Pulmonary artery endothelial cell (primary cell): ENCODE data around the gene UGGT2. TPM values are rescaled to one million over a fixed set of nuclear protein-coding genes. Genes with fewer than 3 reads are reported as not detected.
"Not testable (repeated sequence)": the region's sequence is repeated elsewhere in the genome, so short reads cannot be mapped to it uniquely, and the experiment has no call there.

Source experiments
- DNase-seq: peaks from one replicate; pipeline ENCODE4 v3.0.0-alpha.2; 2011; ENCODE audit warnings: low read depth, low spot score
- total RNA-seq: library from RNA; depleted of rRNA; stranded (reverse); fragments of >200 nt; gene quantifications from 2 replicates; pipeline ENCODE4 v1.2.3, GENCODE V29; 2014

Gene UGGT2
- total RNA-seq, 1 donor from 2014 or later = 45.2 TPM

GRCh38 chr13:96050955-96051354, 2.2 kb downstream of the UGGT2 start:
- DNase-seq = not testable (repeated sequence)

GRCh38 chr13:96046449-96047126, 6.6 kb downstream of the UGGT2 start:
- not testable (repeated sequence) for DNase-seq

DNA sequence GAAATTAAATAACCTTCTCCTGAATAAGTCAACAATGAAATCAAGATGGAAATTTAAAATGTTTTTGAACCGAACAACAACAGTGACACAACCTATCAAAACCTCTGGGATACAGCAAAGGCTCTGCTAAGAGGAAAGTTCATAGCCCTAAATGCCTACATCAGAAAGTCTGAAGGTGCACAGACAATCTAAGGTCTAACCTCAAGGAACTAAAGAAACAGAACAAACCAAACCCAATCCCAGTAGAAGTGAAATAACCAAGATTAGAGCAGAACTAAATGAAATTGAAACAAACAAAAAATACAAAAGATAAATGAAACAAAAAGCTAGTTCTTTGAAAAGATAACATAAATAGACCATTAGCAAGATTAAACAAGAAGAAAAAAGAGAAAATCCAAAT, 9.0 kb downstream of the UGGT2 start:
- no peak for DNase-seq

- DNase-seq = no peak
Measured at GRCh38 chr13:96041326-96042110, 11.7 kb downstream of the UGGT2 start.

DNA sequence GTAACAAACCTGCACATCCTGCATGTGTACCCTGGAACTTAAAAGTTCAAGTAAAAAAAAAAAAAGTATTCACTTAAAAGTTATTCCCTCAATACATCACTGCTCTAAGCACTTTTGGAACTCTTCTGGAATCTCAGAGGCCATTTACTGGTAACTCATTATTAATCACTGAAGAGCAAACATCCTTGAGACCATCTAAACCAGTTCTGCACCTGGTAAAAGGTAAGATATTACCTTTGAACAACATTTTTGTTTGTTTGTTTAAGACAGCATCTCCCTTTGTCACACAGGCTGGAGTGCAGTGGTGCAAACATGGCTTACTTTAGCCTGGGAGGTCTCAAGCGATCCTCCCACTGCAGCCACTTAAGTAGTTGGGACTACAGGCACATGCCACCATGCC, 16.7 kb downstream of the UGGT2 start:
- DNase-seq = no peak

GRCh38 chr13:96034662-96035061, 18.5 kb downstream of the UGGT2 start:
- no peak for DNase-seq

DNA sequence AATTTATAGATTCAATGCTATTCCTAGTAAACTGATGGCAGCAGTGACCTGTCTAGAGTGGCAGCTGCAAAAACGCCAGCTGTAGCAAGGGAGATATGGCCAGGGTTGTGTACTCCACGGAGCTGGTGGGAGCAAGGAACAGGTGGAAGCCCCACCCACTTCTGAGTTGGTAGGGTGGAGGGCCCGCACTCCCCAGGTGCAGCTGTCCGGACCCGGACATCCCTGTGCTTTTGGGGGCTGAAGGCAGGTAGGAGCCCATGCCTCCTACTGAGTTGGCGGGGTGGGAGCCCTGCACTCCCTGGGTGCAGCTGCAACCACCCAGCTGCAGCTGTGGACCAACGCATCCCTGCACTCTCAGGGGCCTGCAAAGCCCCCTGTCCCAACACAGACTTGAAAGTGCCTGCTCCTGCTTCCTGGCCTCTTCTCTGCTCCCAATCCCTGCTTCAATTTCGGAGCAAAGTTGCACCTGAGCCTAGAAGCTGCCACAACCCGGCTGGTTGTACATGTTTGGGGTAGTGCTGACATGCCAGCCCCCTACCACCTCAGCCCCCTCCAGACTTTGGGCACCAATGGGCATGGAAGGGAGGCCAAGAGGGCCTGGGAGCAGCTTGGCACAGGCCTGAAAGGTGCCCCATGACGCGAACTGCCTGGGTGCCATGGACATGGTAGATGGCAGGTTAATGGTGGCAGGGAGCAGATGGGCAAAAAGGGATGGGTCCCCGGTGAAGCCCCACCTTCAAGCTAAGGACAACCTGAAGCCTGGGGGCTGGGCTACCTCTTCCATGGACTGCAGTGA, 19.8 kb downstream of the UGGT2 start:
- DNase-seq = no peak

DNA sequence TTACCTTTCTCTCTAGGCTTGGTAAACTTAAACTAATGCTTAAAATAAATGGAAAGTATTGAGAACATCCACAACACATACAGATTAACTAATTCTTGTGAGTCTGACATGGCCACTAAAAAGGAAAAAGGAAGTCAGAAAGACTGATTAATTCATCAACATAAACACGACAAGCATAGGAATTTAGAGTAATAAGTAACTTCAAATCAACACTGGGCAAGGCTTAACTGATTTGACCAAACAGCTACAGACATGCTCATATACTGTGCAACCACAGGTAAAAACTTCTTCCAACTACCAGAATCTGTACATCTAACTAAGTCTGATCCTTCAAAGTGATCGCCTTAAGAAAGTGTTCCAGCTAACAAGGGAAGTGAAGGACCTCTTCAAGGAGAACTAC, 20.5 kb downstream of the UGGT2 start:
- no peak for DNase-seq

DNA sequence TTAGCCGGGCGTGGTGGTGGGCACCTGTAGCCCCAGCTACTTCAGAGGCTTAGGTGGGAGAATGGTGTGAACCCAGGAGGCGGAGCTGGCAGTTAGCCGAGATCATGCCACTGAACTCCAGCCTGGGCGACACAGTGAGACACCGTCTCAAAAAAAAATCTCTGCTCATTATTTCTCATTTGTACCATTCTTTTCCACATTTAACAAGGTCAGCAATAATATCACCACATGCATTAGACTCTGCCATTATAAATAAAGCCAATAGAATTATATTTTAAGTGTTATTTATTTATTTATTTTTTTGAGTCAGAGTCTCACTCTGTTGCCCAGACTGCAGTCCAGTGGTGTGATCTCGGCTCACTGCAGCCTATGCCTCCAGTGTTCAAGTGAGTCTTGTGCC, 24.2 kb downstream of the UGGT2 start:
- DNase-seq = no peak

GRCh38 chr13:96027496-96027895, 25.7 kb downstream of the UGGT2 start:
- DNase-seq = no peak

GRCh38 chr13:96025283-96025682, 27.9 kb downstream of the UGGT2 start:
- peak; percentile 48 for DNase-seq

GRCh38 chr13:96020931-96021330, 32.3 kb downstream of the UGGT2 start:
- DNase-seq = no peak

DNA sequence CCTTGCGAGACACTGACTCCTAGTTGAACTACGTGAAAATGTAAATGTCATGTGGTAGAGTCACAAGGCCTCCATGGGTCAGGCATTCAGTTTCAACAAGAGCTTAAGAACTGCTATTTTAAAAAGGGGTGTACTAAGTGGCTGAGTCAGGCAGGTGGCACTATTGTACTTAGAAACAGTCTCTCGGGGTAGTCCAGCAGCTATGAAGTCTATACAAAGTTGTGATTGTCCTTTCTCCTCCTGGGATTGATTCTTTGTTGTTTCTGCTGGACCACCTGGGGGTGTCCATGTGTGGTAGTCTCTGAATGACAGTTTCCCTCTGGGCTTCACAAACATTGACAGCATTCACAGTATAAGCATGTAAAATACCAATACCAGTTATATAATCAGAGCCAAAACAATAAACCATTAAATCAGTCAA, 33.0 kb downstream of the UGGT2 start:
- peak; percentile 44 for DNase-seq

GRCh38 chr13:96018135-96018534, 35.1 kb downstream of the UGGT2 start:
- DNase-seq = no peak

- DNase-seq = no peak
Measured at GRCh38 chr13:96011291-96011872, 41.8 kb downstream of the UGGT2 start.

GRCh38 chr13:96003304-96003703, 49.9 kb downstream of the UGGT2 start:
- no peak for DNase-seq

DNA sequence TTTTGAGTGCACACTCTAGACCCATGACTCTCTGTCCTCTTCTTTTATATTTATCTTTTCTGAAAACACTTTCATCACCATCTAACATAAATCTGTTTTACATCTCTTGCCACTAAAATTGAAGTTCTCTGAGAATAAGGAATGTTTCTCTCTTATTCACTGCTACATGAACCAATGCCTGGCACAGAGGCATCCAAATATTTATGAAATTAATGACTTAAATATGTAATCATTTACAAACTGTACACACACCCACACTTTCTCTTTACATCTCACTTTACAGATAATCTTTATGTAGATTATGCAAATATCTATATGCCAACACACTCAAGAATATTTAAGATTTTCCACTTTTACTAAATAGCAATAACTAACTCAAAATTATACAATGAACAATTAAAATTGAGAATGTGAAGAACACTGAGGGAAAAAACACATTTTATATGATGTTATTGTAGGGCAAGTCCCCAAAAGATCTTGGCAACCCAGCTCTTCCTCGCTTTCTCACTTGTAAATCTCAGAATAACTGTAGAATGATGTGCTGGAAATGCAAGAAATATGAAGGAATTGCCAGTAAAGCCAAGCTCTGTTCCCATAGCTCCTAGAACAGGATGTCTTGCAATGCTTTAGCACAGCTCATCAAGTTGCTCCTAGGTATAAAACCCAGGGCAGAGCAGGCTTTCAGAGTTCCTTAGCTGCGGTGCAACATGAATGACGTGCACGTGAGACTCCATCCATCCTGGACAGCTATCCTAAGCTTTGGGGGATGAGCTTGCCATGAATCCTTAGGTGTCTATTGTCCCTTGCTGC, 50.7 kb downstream of the UGGT2 start:
- no peak for DNase-seq

DNA sequence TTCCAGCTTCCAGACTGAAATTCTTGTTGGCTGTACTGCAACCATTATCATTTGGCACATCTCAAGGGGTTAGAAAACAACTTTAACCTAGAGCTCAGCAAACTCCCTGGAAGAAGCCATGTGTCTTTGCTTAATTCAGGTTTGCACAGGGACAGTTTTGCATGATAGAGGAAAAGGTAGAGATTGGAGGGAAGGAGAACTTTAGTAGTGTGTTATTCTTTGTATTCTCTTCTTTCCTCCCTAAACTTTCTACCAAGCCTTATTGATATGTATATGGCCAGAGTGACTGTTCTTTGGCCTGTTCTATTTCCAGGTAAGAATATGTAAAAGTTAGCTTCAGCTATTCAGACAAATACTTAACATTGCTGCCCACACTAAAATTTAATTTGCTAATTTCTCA, 53.1 kb downstream of the UGGT2 start:
- no peak for DNase-seq

DNA sequence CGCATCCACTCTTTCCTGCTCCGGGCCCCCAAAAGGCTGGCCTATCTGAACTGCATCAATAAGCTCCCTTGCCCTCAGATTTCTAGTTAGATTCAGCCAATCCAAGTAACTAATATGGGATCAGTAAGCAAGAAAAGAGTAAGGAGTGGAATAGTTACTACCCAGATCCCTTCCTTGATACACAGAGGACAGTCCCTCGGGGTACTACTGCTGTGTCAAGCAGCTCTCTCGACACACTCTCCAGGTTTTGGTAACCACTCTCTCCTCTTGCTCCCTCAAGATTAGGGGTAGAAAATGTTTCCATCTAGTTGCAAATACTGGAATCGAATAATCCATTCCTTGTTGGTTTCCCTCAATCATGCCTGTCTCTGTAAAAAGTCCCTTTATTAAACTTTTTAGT, 65.4 kb downstream of the UGGT2 start:
- DNase-seq = no peak

GRCh38 chr13:95982144-95982543, 71.1 kb downstream of the UGGT2 start:
- DNase-seq = no peak

DNA sequence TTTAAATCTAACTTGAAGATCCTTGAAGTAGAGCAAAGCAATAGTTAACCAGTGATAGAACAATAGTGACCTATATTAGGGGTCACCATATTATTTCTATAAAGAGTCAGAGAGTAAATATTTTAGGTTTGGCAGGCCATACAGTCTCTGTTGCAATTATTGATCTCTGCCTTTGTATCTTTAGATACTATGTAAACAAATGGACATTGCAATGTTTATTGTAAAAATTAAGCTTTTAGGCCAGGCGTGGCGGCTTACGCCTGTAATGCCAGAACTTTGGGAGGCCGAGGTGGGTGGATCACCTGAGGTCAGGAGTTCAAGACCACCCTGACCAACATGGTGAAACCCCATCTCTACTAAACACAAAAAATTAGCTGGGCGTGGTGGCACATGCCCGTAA, 80.5 kb downstream of the UGGT2 start:
- DNase-seq = not testable (repeated sequence)
